ENCODE results near the gene DUOXA1. TPM values are rescaled to one million over a fixed set of nuclear protein-coding genes. Genes with fewer than 3 reads are reported as not detected.
"Not testable (repeated sequence)": the region's sequence is repeated elsewhere in the genome, so short reads cannot be mapped to it uniquely, and the experiment has no call there.

DUOXA1 gene
- total RNA-seq, 1 donor from 2014 or later = 0.33 TPM

GRCh38 chr15:45110256-45110820 is 19.3 kb downstream of the DUOXA1 start:
- TF ChIP-seq CTCF (IDR thresholded peaks at IDR 0.05) = no peak
- ChIA-PET POLR2A (interaction anchor here (0.5 kb wide), 1 partner anchor 655 kb away, joined by 6 read pairs; no protein-coding TSS in a partner anchor), CTCF (interaction anchor here (1.8 kb wide), 1 partner anchor 8 kb away, joined by 6 read pairs; no protein-coding TSS in a partner anchor)
- Mint-ChIP-seq H3K9me3 (no peaks in the 10 kb centered on the region), H3K4me1 (peaks cover 33% of the 10 kb centered on the region), H3K27ac (no peak overlapping the region), H3K36me3 (ENCODE audit: low read depth) (no peaks in the 10 kb centered on the region), H3K27me3 (peaks cover 59% of the 10 kb centered on the region), H3K4me3 (no peak overlapping the region)
- ATAC-seq (ENCODE audit: low read depth) (no peak), DNase-seq (no peak)
- intact Hi-C loops (cut with micrococcal nuclease) = no loop called here

GRCh38 chr15:45107941-45108630 is 21.6 kb downstream of the DUOXA1 start:
- DNase-seq (no peak), ATAC-seq (ENCODE audit: low read depth) (no peak)
- Mint-ChIP-seq H3K36me3 (ENCODE audit: low read depth) (no peaks in the 10 kb centered on the region), H3K4me3 (no peak overlapping the region), H3K27ac (no peak overlapping the region), H3K9me3 (no peaks in the 10 kb centered on the region), H3K27me3 (peaks cover 49% of the 10 kb centered on the region), H3K4me1 (peaks cover 15% of the 10 kb centered on the region)
- intact Hi-C loops (cut with micrococcal nuclease) = no loop called here
- no peak for TF ChIP-seq CTCF (IDR thresholded peaks at IDR 0.05)
- CTCF ChIA-PET = no interaction called here
- POLR2A ChIA-PET = no interaction called here

- CTCF ChIA-PET = interaction anchor here (0.6 to 1.1 kb wide), 2 partner anchors 12 to 32 kb away, joined by 3 to 4 read pairs; no protein-coding TSS in a partner anchor
- ATAC-seq (ENCODE audit: low read depth) (no peak), DNase-seq (no peak)
- Mint-ChIP-seq H3K4me1 (peaks cover 2% of the 10 kb centered on the region), H3K27me3 (peaks cover 43% of the 10 kb centered on the region), H3K9me3 (no peaks in the 10 kb centered on the region), H3K4me3 (no peak overlapping the region), H3K27ac (no peak overlapping the region), H3K36me3 (ENCODE audit: low read depth) (no peaks in the 10 kb centered on the region)
- TF ChIP-seq CTCF (IDR thresholded peaks at IDR 0.05) = no peak
- POLR2A ChIA-PET = no interaction called here
- intact Hi-C loops (cut with micrococcal nuclease) = no loop called here
Measured at GRCh38 chr15:45106002-45106790, 23.5 kb downstream of the DUOXA1 start.

- CTCF ChIA-PET = interaction anchor here (0.6 to 1.1 kb wide), 3 partner anchors 12 to 33 kb away, joined by 3 to 4 read pairs (median 3); no protein-coding TSS in a partner anchor
- ATAC-seq (ENCODE audit: low read depth) (no peak), DNase-seq (no peak)
- H3K4me1 Mint-ChIP-seq = peaks cover 1% of the 10 kb centered on the region
- no peak for TF ChIP-seq CTCF (IDR thresholded peaks at IDR 0.05)
- H3K27ac Mint-ChIP-seq = no peak overlapping the region
- no peaks in the 10 kb centered on the region for H3K36me3 Mint-ChIP-seq (ENCODE audit: low read depth)
- POLR2A ChIA-PET = no interaction called here
- peaks cover 42% of the 10 kb centered on the region for H3K27me3 Mint-ChIP-seq
- no peak overlapping the region for H3K4me3 Mint-ChIP-seq
- intact Hi-C loops (cut with micrococcal nuclease) = no loop called here
- no peaks in the 10 kb centered on the region for H3K9me3 Mint-ChIP-seq
Measured at GRCh38 chr15:45105586-45105985, 24.1 kb downstream of the DUOXA1 start.

GRCh38 chr15:45104170-45104569 is 25.5 kb downstream of the DUOXA1 start:
- H3K27ac Mint-ChIP-seq; DNase-seq; H3K4me3 Mint-ChIP-seq; ATAC-seq (ENCODE audit: low read depth); POLR2A ChIA-PET; H3K36me3 Mint-ChIP-seq (ENCODE audit: low read depth); H3K4me1 Mint-ChIP-seq; intact Hi-C loops (cut with micrococcal nuclease); H3K9me3 Mint-ChIP-seq; CTCF ChIA-PET: not testable (repeated sequence)
- peaks cover 30% of the 10 kb centered on the region for H3K27me3 Mint-ChIP-seq

Measured in activated B cell treated with CpG ODN at 0.5 μM for 24 hours (primary cell).